COLO829 (cell line): Measurements from ENCODE around the gene RMP24.
"Not testable (repeated sequence)": the region's sequence is repeated elsewhere in the genome, so short reads cannot be mapped to it uniquely, and the experiment has no call there.

Source experiments
- DNase-seq: peaks from one replicate; pipeline ENCODE4 v3.0.0; 2012; ENCODE audit warnings: low spot score

The RMP24 gene

GRCh38 chr18:35972197-35973000, at the start of gene RMP24:
TSS of gene RMP24 (plus strand) at chr18:35972679.
- peak; percentile 79 for DNase-seq

- no peak for DNase-seq
Measured at GRCh38 chr18:35923939-35924684, 48.4 kb upstream of the RMP24 start.

DNA sequence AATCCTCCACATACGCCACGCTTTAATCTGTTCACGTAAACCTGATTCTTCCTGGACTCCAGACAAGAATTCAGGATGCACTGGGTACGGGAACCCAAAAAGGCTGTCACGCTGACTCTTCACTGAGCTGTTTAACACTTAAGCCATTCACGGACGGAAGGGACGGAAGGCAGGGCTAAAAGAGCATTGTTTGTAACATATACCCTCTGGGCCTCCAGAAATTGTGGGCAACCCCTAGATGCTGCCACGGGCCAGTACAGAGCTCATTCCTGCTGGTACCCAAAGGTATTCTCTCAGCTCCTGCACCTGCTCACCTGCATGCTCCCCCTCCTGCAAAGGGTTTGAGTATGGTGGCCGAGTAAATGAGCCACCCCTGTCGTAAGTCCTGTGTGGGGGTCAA, 45.6 kb upstream of the RMP24 start:
- no peak for DNase-seq

- DNase-seq: no peak
Measured at GRCh38 chr18:35927430-35927829, 45.0 kb upstream of the RMP24 start.

GRCh38 chr18:35933982-35934381, 38.5 kb upstream of the RMP24 start:
- no peak for DNase-seq

GRCh38 chr18:35934891-35935290, 37.6 kb upstream of the RMP24 start:
- DNase-seq: no peak

DNA sequence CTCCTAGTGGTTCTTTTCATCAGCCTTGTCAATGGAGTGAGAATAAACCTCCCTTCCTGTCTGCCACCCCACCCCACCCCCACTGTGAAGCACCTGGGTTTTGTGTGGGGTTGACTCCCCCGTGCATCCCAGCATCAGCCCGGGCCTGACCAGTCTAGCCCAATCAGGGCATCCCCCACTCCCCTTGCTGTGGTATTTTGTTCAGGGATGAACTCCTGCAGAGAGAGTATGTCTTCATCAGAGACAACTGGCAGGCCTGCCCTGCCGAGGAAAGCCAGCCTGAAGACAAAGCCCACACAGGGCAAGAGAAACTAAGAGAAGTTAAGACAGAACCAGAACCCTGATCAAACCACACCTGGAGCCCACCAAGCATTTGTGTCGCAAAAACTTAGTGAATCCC, 36.7 kb upstream of the RMP24 start:
- no peak for DNase-seq

GRCh38 chr18:35936951-35937350, 35.5 kb upstream of the RMP24 start:
- DNase-seq: no peak

- DNase-seq: peak; percentile 86
Measured at GRCh38 chr18:35938158-35938557, 34.3 kb upstream of the RMP24 start.

DNA sequence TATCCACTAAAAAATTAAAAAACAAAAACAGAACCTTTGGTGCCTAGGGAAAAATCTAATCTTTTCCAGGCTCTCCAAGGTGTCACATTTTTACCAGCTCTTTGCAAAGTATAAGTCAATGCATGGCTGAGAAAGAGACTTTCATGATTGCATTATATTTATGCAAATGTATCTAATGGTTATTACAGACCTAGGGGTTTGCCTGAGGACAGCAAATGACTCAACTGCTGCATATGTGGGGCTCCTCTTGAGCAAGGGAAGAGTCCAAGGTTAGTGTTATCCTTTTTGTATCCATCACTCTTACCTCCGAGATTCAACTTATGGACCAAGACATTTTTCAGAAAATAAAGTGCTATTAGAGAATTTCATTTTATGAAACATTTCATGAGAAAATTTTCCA, 33.9 kb upstream of the RMP24 start:
- DNase-seq: peak; percentile 19

DNA sequence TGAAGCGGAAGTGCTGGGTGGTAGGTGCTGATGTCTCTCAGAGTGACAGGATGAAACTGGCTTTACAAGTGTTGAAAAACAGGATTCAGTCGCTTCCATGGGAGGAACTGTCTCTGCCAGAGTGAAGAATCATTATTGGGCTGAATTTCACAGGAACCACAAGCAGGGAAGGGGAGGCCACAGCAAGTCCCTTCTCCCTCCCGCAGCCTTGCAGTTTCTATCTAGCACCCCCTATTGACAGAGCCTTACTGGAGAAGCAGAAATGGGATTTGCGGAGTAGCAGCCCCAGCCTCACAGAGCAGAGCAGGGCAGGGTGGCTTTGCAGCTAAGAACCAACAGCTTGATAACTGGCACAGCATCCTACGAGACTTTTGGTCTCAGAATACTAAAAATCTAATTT, 33.3 kb upstream of the RMP24 start:
- no peak for DNase-seq

DNA sequence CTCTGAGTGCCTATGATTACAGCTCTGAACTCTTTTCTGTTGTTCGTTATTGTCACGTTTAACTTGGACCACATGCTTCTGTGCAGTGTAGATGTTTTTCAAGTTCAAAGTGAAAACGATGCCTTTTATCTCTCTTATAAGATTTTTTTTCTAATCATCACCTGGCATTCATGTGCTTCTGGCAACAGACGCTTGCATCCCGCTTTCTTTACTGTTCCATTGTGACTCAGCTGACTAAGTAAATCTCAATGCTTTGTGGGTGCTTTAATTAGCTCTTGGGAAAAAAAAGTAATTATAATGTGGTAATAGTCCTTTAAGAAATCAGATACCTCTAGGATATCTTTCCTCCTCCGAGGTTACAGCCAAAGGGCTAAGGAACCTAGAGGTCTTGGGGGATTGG, 31.2 kb upstream of the RMP24 start:
- no peak for DNase-seq

DNA sequence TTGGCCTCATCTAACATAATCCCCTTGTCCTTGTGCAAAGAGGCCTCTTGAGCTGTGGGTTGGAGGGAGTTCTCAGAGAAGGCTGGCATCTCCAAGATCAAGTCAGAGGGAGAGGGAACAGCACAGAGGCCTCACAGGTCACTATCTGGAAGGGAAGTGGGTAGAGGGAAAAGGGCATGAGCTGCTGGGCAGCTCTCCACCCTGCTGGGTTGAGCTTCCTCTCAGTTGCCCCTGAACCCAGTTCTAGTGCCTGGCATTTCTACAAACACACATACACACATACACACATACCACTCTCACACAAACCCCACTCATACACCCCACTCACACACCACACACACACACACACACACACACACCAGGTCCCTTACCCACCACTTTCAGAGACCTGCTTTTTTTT, 30.3 kb upstream of the RMP24 start:
- no peak for DNase-seq

DNA sequence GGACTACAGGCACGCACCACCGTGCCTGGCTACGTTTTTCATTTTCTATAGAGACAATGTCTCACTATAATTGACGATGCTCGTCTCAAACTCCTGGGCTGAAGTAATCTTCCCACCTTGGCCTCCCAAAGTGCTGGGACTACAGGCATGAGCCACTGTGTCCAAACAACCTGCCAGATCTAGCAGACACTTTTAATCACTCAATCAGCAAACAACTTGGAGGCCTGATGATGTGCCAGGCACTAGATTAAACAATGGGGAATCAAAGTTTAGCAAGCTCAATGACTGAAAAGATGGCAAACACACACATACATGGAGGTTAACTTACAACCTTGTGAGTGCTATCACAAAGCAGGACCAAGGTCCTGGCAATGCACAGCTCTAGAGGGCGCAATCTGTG, 29.8 kb upstream of the RMP24 start:
- DNase-seq: no peak

DNA sequence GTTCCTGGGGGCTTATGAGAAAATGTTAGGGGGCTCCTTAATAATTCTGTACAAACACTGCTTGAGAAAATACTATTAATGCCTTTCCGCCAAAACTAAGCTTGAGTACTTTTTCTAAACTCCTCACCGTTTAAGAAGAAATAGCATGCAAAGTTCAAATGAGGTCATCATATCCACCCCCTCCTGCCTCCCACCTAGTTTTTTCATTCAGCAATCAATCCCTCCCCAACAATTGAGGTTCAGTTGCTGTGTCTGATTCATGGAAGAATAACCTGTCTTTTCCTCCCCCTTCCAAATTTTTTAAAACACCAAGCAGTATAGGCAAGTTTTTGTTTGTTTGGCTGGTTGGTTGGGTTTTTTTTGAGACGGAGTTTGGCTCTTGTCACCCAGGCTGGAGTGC, 24.4 kb upstream of the RMP24 start:
- DNase-seq: no peak

DNA sequence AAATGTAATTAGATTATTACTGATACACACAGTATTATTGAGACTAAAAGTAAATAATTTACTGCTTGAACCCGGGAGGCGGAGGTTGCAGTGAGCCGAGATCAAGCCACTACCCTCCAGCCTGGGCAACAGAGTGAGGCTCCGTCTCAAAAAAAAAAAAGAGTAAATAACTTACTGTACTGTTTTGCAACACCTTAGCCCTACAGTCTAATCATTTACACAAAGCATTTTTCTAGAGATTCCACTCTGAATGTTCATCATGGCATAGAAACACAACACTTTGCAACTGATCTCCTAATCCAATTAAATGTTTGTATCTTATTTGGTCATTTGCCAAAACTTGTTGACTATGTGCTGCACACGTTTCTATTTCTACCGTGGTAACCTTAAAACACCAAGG, 23.4 kb upstream of the RMP24 start:
- no peak for DNase-seq

DNA sequence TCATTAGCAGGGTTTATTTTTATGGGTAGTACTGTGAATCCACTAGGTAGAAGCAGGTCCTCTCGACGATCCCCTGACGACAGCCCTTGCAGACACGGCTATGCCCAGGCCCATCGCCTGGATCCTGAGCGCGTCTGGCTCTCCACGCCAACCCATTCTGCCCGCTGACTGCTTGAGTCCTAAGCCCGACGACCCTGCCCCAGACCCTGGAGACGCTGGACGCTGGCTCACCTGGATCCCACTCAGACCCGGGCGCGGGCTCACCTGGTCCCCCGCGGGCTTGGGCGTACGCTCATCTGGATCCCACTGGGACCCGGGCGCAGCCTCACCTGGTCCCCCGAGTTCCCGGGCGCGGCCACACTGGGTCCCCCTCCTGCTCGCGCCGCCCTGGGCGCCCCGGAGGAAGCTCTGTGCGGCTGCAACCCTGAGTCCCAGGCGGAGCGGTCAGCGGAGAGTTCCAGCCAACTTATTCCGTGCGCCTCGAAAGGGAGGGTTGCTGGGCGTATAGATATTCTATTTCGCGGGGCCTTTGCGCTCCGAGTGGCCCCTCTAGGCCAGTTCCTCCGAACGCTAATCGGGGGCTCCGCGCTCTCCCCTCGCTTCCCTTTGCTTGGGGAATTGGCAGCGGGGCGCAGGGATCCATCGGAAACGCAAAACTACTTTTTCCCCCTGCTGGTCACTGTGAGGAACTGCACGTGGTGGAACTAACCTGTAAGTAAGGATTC, 22.4 kb upstream of the RMP24 start:
- DNase-seq: no peak

GRCh38 chr18:35950628-35950982, 21.9 kb upstream of the RMP24 start:
- DNase-seq: no peak

GRCh38 chr18:35953688-35954087, 18.8 kb upstream of the RMP24 start:
- no peak for DNase-seq

- DNase-seq: no peak
Measured at GRCh38 chr18:35956226-35956625, 16.3 kb upstream of the RMP24 start.

- DNase-seq: no peak
Measured at GRCh38 chr18:35962320-35962719, 10.2 kb upstream of the RMP24 start.

GRCh38 chr18:35964319-35964718, 8.2 kb upstream of the RMP24 start:
- no peak for DNase-seq

DNA sequence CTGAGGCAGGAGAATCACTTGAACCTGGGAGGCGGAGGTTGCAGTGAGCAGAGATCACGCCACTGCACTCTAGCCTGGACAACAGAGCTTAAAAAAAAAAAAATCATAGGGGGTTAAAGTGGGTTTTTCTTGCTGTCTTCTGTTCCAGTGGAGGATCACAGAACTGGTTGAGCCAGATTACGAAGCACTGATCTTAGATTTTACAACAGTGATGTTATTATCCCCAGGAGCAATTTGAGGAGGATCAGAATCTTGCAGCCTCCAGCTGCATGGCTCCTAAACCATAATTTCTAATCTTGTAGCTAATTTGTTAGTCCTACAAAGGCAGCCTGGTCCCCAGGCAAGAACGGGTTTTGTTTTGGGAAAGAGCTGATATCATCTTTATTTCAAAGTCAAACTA, 4.6 kb upstream of the RMP24 start:
- not testable (repeated sequence) for DNase-seq
